BJ (cell line): Measurements from ENCODE around the gene TGIF1. TPM values are rescaled to one million over a fixed set of nuclear protein-coding genes. Genes with fewer than 3 reads are reported as not detected.

Experiments used
- CTCF ChIA-PET: fragments of 350-600 bp; formaldehyde crosslinking; extraction: SDS; loops from one replicate; lab custom pipeline; 2021; ENCODE audit warnings: antibody characterized with exemption, inconsistent platforms; lab: Yijun Ruan, JAX
- POLR2A ChIA-PET: fragments of 300-600 bp; sonication (Branson Sonifier 250); formaldehyde crosslinking; extraction: SDS; loops from one replicate; lab custom pipeline; 2021; ENCODE audit warnings: antibody characterized with exemption; lab: Charles Lee
- DNase-seq: peaks from one replicate; pipeline ENCODE4 v3.0.0-alpha.2; 2011; ENCODE audit warnings: low read depth
- H3K27me3 ChIP-seq: 2 replicates; pipeline ENCODE4 v1.6.0; 2011; ENCODE audit warnings: low read length; ENCODE audit not compliant: control insufficient read depth, insufficient read depth
- H3K36me3 ChIP-seq: 2 replicates; pipeline ENCODE4 v1.5.1; 2011; ENCODE audit warnings: low read length; ENCODE audit not compliant: control insufficient read depth, insufficient read depth
- H3K4me3 ChIP-seq: 2 replicates; pipeline ENCODE4 v1.5.1; 2011; ENCODE audit warnings: low read depth, mild to moderate bottlenecking, control low read depth, low read length
- CTCF ChIP-seq: IDR thresholded peaks from 2 replicates; pipeline ENCODE4 v1.5.1; 2011; ENCODE audit warnings: low read depth, mild to moderate bottlenecking, control low read depth, inconsistent platforms, low read length, moderate library complexity; ENCODE audit not compliant: insufficient read depth
- polyA plus RNA-seq: library from polyadenylated mRNA; depleted of rRNA; stranded (reverse); fragments of >200 nt; gene quantifications from 2 replicates; pipeline ENCODE4 v1.2.3, GENCODE V29; 2011; rRNA removed

Gene TGIF1
- polyA plus RNA-seq, 1 experiment = 78.9 TPM

- ChIA-PET CTCF (no interaction called here), POLR2A (no interaction called here)
- no peak for DNase-seq
- no peaks in the 10 kb centered on the region for H3K27me3 ChIP-seq
- no peak overlapping the region for H3K4me3 ChIP-seq
- TF ChIP-seq CTCF = no peak
- no peaks in the 10 kb centered on the region for H3K36me3 ChIP-seq
These were observed 54.7 kb downstream of the TGIF1 start for GRCh38 chr18:3504637-3505036.

- Histone ChIP-seq H3K27me3 (no peaks in the 10 kb centered on the region), H3K4me3 (no peak overlapping the region), H3K36me3 (no peaks in the 10 kb centered on the region)
- no peak for TF ChIP-seq CTCF
- DNase-seq = no peak
- ChIA-PET CTCF (interaction anchor here (1.5 to 1.7 kb wide), 2 partner anchors 10 to 12 kb away, joined by 3 to 4 read pairs; no protein-coding TSS in a partner anchor), POLR2A (no interaction called here)
These were observed 58.9 kb downstream of the TGIF1 start for GRCh38 chr18:3508576-3509549.

Other genes starting within 250 kb of the TGIF1 start
- 0.26 and 0.48 TPM in 2 replicates for gene MYOM1, start 230.2 kb upstream of the TGIF1 start, polyA plus RNA-seq
- 579 and 1,077 TPM in 2 replicates for gene MYL12A, start 202.4 kb upstream of the TGIF1 start, polyA plus RNA-seq
- gene MYL12B, start 188.0 kb upstream of the TGIF1 start, polyA plus RNA-seq = 778 and 1,016 TPM in 2 replicates